Measurements from ENCODE around the gene TRERF1.

Gene TRERF1

GRCh38 chr6:42320762-42321161 is 131.0 kb downstream of the TRERF1 start:
- TF ChIP-seq GATA2 (IDR thresholded peaks at IDR 0.05; ENCODE audit: low read depth, low read length) = no peak
- no peak for TF ChIP-seq GATA3 (IDR thresholded peaks at IDR 0.05; ENCODE audit: low read depth, low read length)

DNA sequence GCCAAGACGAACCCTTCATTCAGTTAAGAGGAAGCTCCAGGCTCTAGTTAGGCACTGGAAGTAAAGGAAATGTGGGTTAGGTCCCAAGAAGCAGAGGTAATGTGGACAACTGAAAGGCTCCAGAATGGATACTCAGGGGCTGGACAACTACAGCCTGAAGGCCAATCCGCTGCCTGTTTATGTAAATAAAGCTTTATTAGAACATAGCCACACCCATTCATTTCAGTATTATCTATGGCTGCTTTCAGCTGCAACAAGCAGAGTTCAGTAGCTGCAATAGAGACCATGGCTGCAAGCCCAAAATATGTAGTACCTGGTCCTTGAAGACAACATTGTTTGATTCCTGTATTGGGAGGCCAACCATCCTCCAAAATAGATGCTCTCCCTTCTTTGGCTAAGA is 133.2 kb downstream of the TRERF1 start:
- TF ChIP-seq GATA3 (IDR thresholded peaks at IDR 0.05; ENCODE audit: low read depth, low read length) (no peak), GATA2 (IDR thresholded peaks at IDR 0.05; ENCODE audit: low read depth, low read length) (no peak)

- TF ChIP-seq GATA2 (IDR thresholded peaks at IDR 0.05; ENCODE audit: low read depth, low read length) = no peak
- TF ChIP-seq GATA3 (IDR thresholded peaks at IDR 0.05; ENCODE audit: low read depth, low read length) = no peak
Observed at GRCh38 chr6:42316981-42317380, 134.7 kb downstream of the TRERF1 start.

DNA sequence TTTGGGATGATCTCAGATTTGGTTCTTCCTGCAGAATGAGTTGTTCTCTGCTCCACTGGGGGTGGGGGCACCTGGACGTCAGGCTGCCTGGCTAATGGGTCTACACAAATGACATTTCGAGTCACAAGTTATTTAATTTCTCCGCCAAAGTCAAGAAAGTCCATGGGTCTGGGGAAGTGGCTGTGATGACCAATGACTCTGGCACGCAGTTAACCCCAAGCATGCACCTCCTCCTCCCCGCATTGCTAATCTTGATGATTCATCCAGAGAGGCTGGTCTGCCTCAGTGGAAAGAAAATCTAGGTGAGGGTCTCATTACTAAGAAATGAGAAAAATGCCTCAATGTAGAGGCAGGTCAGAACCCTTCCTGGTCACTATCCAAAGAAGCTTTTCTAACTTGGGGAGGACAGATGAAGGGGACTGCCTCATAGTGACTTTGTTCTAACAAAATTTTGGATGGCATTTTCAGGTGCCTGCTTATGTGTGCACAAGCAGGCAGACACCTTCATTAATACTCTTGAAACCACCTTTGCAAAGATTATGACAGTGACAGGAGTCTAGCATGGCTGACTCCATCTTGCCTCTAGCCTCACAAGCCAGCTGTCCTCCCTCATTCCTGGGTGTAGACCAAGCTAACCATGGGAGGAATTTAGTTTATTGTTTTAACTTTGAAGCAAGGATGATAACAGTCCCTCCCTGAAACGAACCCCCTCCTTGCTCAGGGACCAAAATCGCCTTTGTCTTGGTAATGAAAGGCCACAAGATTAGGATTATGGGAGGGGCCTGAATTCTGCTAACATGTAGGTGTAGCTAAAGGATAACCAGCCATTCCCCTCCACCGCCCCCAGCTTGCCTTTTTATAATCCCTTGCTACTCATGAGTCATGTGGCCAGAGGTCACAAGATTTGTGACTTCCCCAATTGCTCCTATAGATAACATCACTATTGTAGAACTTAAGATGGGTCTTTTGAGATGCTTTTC is 135.4 kb downstream of the TRERF1 start:
- TF ChIP-seq GATA2 (IDR thresholded peaks at IDR 0.05; ENCODE audit: low read depth, low read length) (no peak), GATA3 (IDR thresholded peaks at IDR 0.05; ENCODE audit: low read depth, low read length) (no peak)

GRCh38 chr6:42315259-42315990 is 136.3 kb downstream of the TRERF1 start:
- TF ChIP-seq GATA3 (IDR thresholded peaks at IDR 0.05; ENCODE audit: low read depth, low read length) (no peak), GATA2 (IDR thresholded peaks at IDR 0.05; ENCODE audit: low read depth, low read length) (no peak)

GRCh38 chr6:42314571-42315258 is 137.0 kb downstream of the TRERF1 start:
- no peak for TF ChIP-seq GATA2 (IDR thresholded peaks at IDR 0.05; ENCODE audit: low read depth, low read length)
- no peak for TF ChIP-seq GATA3 (IDR thresholded peaks at IDR 0.05; ENCODE audit: low read depth, low read length)

- TF ChIP-seq GATA2 (IDR thresholded peaks at IDR 0.05; ENCODE audit: low read depth, low read length) = no peak
- TF ChIP-seq GATA3 (IDR thresholded peaks at IDR 0.05; ENCODE audit: low read depth, low read length) = no peak
Observed at GRCh38 chr6:42313941-42314570, 137.7 kb downstream of the TRERF1 start.

GRCh38 chr6:42313038-42313437 is 138.7 kb downstream of the TRERF1 start:
- TF ChIP-seq GATA3 (IDR thresholded peaks at IDR 0.05; ENCODE audit: low read depth, low read length) (no peak), GATA2 (IDR thresholded peaks at IDR 0.05; ENCODE audit: low read depth, low read length) (no peak)

DNA sequence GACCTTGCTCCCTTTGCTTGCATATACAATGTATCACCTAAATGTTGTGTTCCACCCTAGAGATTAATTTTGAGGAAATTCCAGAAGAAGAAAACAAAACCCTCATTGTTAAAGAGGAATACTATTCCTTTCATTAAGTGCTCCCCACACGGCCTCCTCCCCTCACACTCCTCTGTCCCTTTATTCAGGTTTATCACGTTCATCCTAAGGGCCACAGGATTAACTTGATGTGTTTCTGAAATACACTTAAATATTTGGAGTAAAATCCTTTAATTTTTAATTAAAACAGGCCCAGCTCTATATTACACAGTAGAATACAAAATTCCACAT is 144.6 kb downstream of the TRERF1 start:
- TF ChIP-seq GATA3 (IDR thresholded peaks at IDR 0.05; ENCODE audit: low read depth, low read length) (no peak), GATA2 (IDR thresholded peaks at IDR 0.05; ENCODE audit: low read depth, low read length) (no peak)

DNA sequence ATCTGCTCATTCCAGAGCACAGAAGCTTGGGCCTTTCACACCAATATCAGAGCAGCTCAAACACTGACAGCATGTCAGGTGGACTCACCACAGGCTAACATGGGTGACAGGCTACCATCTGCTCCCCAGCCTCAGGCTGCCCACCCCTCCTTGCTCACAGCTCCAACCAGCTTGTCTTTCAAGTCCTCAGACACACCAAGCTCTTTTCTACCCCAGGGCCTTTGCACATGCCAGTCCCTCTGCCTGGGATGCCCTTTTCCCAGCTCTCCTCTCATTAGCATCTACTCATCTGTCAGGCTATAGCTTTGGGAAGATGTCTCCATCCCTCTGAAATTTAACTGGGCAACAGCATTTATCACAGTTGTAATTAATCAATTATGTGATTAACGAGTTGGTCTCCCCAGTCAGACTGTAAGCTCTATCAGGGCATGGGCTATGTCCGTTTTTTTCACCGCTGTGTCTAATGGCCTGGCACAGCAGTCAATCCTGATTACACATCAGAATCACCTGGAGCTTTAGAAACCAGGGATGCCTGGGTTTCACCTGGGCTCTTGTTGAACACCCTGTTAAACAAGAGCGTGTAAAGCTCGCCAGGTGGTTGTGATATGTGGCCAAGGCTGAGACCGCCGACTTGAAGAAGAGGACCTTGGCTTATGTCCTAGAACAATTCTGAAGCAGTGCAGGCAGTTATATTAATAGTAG is 145.1 kb downstream of the TRERF1 start:
- TF ChIP-seq GATA3 (IDR thresholded peaks at IDR 0.05; ENCODE audit: low read depth, low read length) (no peak), GATA2 (IDR thresholded peaks at IDR 0.05; ENCODE audit: low read depth, low read length) (no peak)

DNA sequence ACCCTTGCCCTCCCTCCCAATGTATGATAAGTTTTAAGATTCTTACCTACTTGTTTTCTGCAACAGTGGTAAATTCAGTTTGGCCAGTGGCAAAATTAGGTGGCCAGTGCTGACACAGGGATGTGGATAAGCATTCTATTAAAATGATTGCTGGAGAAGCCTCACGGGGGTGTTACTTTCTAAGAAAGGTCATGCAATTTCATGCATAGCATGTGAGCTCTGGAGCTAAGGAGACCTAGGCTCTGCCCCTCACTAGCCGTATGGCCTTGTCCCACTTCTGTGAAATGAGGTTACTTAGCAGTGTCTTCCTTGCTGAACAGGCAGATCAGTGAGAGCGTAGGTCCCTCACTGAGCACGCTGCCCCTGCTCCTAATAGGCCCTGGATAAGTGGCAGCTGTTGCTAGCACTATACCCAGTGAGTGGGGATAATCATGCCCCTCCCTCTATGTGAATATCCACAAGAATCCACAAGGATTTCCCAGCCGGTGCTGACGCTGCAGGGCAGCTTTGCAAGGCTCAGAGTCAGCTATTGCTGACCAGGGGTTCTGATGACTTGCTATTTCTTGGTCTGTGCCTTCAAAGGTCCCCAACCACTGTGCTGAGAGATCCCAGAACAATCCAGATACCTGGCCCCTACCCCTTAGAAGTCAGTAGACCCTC is 147.5 kb downstream of the TRERF1 start:
- TF ChIP-seq GATA3 (IDR thresholded peaks at IDR 0.05; ENCODE audit: low read depth, low read length) = no peak
- TF ChIP-seq GATA2 (IDR thresholded peaks at IDR 0.05; ENCODE audit: low read depth, low read length) = no peak

GRCh38 chr6:42302411-42302810 is 149.3 kb downstream of the TRERF1 start:
- TF ChIP-seq GATA2 (IDR thresholded peaks at IDR 0.05; ENCODE audit: low read depth, low read length) = no peak
- TF ChIP-seq GATA3 (IDR thresholded peaks at IDR 0.05; ENCODE audit: low read depth, low read length) = no peak

GRCh38 chr6:42301986-42302385 is 149.7 kb downstream of the TRERF1 start:
- no peak for TF ChIP-seq GATA3 (IDR thresholded peaks at IDR 0.05; ENCODE audit: low read depth, low read length)
- no peak for TF ChIP-seq GATA2 (IDR thresholded peaks at IDR 0.05; ENCODE audit: low read depth, low read length)
